AG09319 (cell line): ENCODE results near the gene VEPH1.

Source experiments
- DNase-seq: peaks from one replicate; pipeline ENCODE4 v3.0.0-alpha.2; 2010; ENCODE audit warnings: low read depth; ENCODE audit errors: extremely low read depth
- CTCF ChIP-seq: IDR thresholded peaks from 2 replicates; pipeline ENCODE4 v1.5.1; 2011; ENCODE audit warnings: low read depth, mild to moderate bottlenecking, inconsistent platforms, low read length, moderate library complexity

Gene VEPH1

GRCh38 chr3:157465741-157466140 is 37.5 kb downstream of the VEPH1 start:
- TF ChIP-seq CTCF: no peak

GRCh38 chr3:157464321-157464720 is 38.9 kb downstream of the VEPH1 start:
- no peak for TF ChIP-seq CTCF
- no peak for DNase-seq

More at GRCh38 chr3:157465741-157466140, 37.5 kb downstream of the VEPH1 start:
- no peak for DNase-seq

DNA sequence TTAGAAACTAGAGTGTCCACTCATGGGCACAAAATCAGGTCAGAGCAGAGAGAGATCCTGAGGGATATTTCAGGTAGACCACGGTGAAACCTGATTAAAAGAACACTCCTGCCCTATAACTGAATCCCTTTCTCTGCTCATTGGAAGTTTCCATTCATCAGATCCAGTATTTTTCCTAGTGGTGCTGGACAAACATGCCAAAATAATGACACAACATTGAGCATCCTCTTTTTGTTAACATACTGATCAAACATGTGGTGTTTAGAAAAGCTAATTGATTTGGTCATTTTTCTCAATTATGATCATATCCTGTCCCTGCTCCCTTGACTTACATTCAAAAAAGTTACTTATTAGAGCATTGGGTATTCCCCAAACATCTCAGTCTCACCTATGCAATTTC is 39.4 kb downstream of the VEPH1 start:
- TF ChIP-seq CTCF: no peak
- no peak for DNase-seq

DNA sequence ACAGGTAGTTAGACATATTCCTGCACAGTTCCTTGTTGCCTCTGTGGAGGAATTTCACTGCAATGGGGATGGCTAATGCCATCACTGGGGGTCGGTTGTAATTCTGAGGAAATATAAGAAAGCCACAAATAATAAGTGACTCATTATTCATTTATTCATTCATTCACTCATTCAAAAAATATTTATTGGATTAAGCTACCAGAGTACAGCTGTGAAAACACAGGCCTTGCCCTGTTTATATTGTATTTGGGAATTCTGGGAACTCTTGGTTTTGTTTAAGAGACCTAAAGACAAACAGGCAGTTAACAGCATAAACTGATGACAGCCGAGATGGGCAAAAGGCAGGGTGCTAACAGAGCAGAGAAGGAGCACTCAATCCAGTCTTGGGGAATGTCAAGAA is 43.0 kb downstream of the VEPH1 start:
- TF ChIP-seq CTCF: no peak
- DNase-seq: no peak

- no peak for DNase-seq
- no peak for TF ChIP-seq CTCF
Measured at GRCh38 chr3:157459706-157460105, 43.5 kb downstream of the VEPH1 start.

DNA sequence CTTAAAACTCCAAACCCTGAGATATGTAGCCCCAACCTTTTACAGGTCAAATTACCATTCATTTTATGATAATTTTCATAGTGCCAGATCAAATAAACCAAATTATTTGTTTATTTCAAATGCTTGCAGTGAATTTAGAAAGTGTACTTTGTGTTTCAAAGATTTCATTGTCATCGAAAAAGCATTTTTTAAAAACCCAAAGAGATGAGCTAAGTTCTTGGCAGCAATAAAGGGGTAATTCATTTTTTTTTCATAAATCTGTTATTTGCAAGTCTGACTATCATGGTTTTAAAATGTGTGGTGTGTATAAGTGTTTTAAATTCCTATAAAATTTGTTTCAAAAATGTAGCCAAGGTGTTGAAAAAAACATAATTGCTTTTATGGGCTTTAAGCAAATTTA is 49.4 kb downstream of the VEPH1 start:
- TF ChIP-seq CTCF: no peak
- DNase-seq: no peak

DNA sequence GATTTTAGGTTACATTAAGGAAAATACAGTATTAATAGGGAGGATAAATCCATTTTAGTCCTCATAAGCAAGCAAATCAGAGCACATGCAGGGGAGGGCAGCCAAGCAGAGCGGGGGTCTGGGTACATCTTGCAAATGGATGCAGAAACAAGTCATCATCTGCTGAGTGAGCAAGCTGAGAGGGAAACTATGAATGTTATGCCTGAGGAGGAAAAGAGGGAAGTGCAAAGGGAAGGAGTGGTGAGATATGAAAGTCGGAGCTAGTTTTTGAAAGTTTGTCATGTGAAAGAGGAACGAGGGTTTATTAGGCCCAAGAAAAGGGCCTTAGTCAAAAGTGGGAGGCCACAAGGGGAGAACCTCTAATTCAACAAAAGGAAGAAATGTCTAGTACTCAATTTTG is 51.1 kb downstream of the VEPH1 start:
- no peak for DNase-seq

More for the DNA sequence above, 51.1 kb downstream of the VEPH1 start:
- no peak for TF ChIP-seq CTCF
